Activated CD4-positive, alpha-beta T cell treated with anti-CD3 and anti-CD28 coated beads for 36 hours (primary cell): ENCODE data around the gene YTHDF1. TPM values are rescaled to one million over a fixed set of nuclear protein-coding genes. Genes with fewer than 3 reads are reported as not detected.

Source experiments
- ATAC-seq: fragments of 200-7000 bp; cut with Tn5 transposase; one replicate; pipeline ENCODE4 v1.10.0; 2021; ENCODE audit warnings: mild to moderate bottlenecking, moderate library complexity
- CTCF ChIA-PET: fragments of 350-600 bp; sonication (Branson Sonifier 250); formaldehyde crosslinking; loops from one replicate; lab custom pipeline; 2021; ENCODE audit warnings: antibody characterized with exemption; lab: Charles Lee
- POLR2A ChIA-PET: fragments of 350-600 bp; sonication (Branson Sonifier 250); formaldehyde crosslinking; loops from one replicate; lab custom pipeline; 2021; ENCODE audit warnings: antibody characterized with exemption, inconsistent platforms; lab: Charles Lee
- DNase-seq: peaks from one replicate; pipeline ENCODE4 v3.0.0-alpha.2; 2020
- H3K27ac Mint-ChIP-seq: one replicate; pipeline ENCODE4 v1.8.0; 2021; ENCODE audit warnings: mixed read lengths
- H3K27me3 Mint-ChIP-seq: one replicate; pipeline ENCODE4 v1.8.0; 2021; ENCODE audit warnings: mixed read lengths
- H3K36me3 Mint-ChIP-seq: one replicate; pipeline ENCODE4 v1.8.0; 2021; ENCODE audit warnings: low read depth, mixed read lengths
- H3K4me1 Mint-ChIP-seq: one replicate; pipeline ENCODE4 v1.8.0; 2021; ENCODE audit warnings: mixed read lengths
- H3K4me3 Mint-ChIP-seq: one replicate; pipeline ENCODE4 v1.8.0; 2021; ENCODE audit warnings: mild to moderate bottlenecking, moderate library complexity, mixed read lengths
- H3K9me3 Mint-ChIP-seq: one replicate; pipeline ENCODE4 v1.8.0; 2021; ENCODE audit warnings: low read depth, mixed read lengths
- intact Hi-C, 2 experiments: fragments of 100-400 bp; cut with DNase I in 1 of 2; cut with micrococcal nuclease in 1 of 2; formaldehyde crosslinking; loops; one replicate each; pipeline versions ENCODE4 v1.14.2 to v1.15.1; 2022 to 2024; cut with DNase I, micrococcal nuclease
- total RNA-seq, 2 experiments: library from RNA; stranded (reverse); gene quantifications; one replicate each; pipeline ENCODE4 v1.2.3, GENCODE V29; 2021

The YTHDF1 gene
- total RNA-seq, 2 experiments from 2014 or later: 32.2 to 32.6 TPM

GRCh38 chr20:63180569-63181185, 35.3 kb downstream of the YTHDF1 start:
- no peak overlapping the region for H3K27ac Mint-ChIP-seq
- intact Hi-C loops: no loop called here
- ChIA-PET POLR2A (no interaction called here), CTCF (interaction anchor here (0.6 to 2.1 kb wide), 7 partner anchors 18 to 342 kb away, joined by 3 to 6 read pairs (median 4); no protein-coding TSS in a partner anchor)
- no peak for ATAC-seq
- H3K27me3 Mint-ChIP-seq: peaks cover 29% of the 10 kb centered on the region
- H3K4me1 Mint-ChIP-seq: peaks cover 9% of the 10 kb centered on the region
- no peaks in the 10 kb centered on the region for H3K36me3 Mint-ChIP-seq
- no peak overlapping the region for H3K4me3 Mint-ChIP-seq
- DNase-seq: no peak
- no peaks in the 10 kb centered on the region for H3K9me3 Mint-ChIP-seq

GRCh38 chr20:63179687-63180568, 36.0 kb downstream of the YTHDF1 start:
- CTCF ChIA-PET: interaction anchor here (0.6 to 2.1 kb wide), 7 partner anchors 29 to 343 kb away, joined by 3 to 6 read pairs (median 3); no protein-coding TSS in a partner anchor
- intact Hi-C loops: loop anchor here (1.0 to 10.0 kb wide), 5 partner anchors 78 to 705 kb away; partner anchors contain the start of gene GATA5 (in 1 of the 2)
- peaks cover 9% of the 10 kb centered on the region for H3K4me1 Mint-ChIP-seq
- H3K4me3 Mint-ChIP-seq: no peak overlapping the region
- ATAC-seq (no peak), DNase-seq (no peak)
- no peaks in the 10 kb centered on the region for H3K36me3 Mint-ChIP-seq
- POLR2A ChIA-PET: no interaction called here
- H3K27me3 Mint-ChIP-seq: peaks cover 29% of the 10 kb centered on the region
- no peaks in the 10 kb centered on the region for H3K9me3 Mint-ChIP-seq
- no peak overlapping the region for H3K27ac Mint-ChIP-seq

GRCh38 chr20:63178889-63179686, 36.8 kb downstream of the YTHDF1 start:
- Mint-ChIP-seq H3K9me3 (no peaks in the 10 kb centered on the region), H3K4me3 (no peak overlapping the region), H3K27me3 (peaks cover 31% of the 10 kb centered on the region), H3K27ac (no peak overlapping the region), H3K4me1 (peaks cover 12% of the 10 kb centered on the region), H3K36me3 (no peaks in the 10 kb centered on the region)
- intact Hi-C loops: loop anchor here (1.0 to 10.0 kb wide), 5 partner anchors 77 to 704 kb away; partner anchors contain the start of gene GATA5 (in 1 of the 2)
- DNase-seq (peak; percentile 82), ATAC-seq (peak; percentile 67)
- POLR2A ChIA-PET: no interaction called here
- CTCF ChIA-PET: interaction anchor here (0.7 kb wide), 1 partner anchor 176 kb away, joined by 3 read pairs; no protein-coding TSS in a partner anchor

GRCh38 chr20:63178446-63178820, 37.5 kb downstream of the YTHDF1 start:
- no peak overlapping the region for H3K4me3 Mint-ChIP-seq
- no peaks in the 10 kb centered on the region for H3K9me3 Mint-ChIP-seq
- DNase-seq (no peak), ATAC-seq (no peak)
- ChIA-PET CTCF (interaction anchor here (0.7 kb wide), 1 partner anchor 17 kb away, joined by 3 read pairs; no protein-coding TSS in a partner anchor), POLR2A (no interaction called here)
- H3K4me1 Mint-ChIP-seq: peaks cover 12% of the 10 kb centered on the region
- H3K36me3 Mint-ChIP-seq: no peaks in the 10 kb centered on the region
- H3K27me3 Mint-ChIP-seq: peaks cover 31% of the 10 kb centered on the region
- intact Hi-C loops: loop anchor here (2.0 to 10.0 kb wide), 2 partner anchors 122 to 704 kb away; partner anchors contain the start of gene GATA5 (in 1 of the 2)
- H3K27ac Mint-ChIP-seq: no peak overlapping the region

- Mint-ChIP-seq H3K36me3 (no peaks in the 10 kb centered on the region), H3K9me3 (no peaks in the 10 kb centered on the region), H3K27me3 (peaks cover 31% of the 10 kb centered on the region), H3K4me3 (no peak overlapping the region), H3K27ac (no peak overlapping the region), H3K4me1 (peaks cover 12% of the 10 kb centered on the region)
- ATAC-seq (no peak), DNase-seq (peak; percentile 26)
- CTCF ChIA-PET: interaction anchor here (0.7 kb wide), 1 partner anchor 16 kb away, joined by 3 read pairs; no protein-coding TSS in a partner anchor
- POLR2A ChIA-PET: no interaction called here
- intact Hi-C loops: loop anchor here (2.0 to 10.0 kb wide), 3 partner anchors 121 to 703 kb away; partner anchors contain the start of genes BHLHE23 (in 1 of the 2) and GATA5 (in 1 of the 2)
Measured at GRCh38 chr20:63177785-63178445, 38.0 kb downstream of the YTHDF1 start.

- Mint-ChIP-seq H3K27ac (no peak overlapping the region), H3K4me3 (no peak overlapping the region), H3K4me1 (peaks cover 12% of the 10 kb centered on the region), H3K27me3 (peaks cover 33% of the 10 kb centered on the region), H3K9me3 (no peaks in the 10 kb centered on the region), H3K36me3 (no peaks in the 10 kb centered on the region)
- intact Hi-C loops: loop anchor here in 1 of 2 experiments (2.0 to 10.0 kb wide), 2 partner anchors 170 to 702 kb away; partner anchors contain the start of genes BHLHE23 and GATA5
- ChIA-PET CTCF (no interaction called here), POLR2A (no interaction called here)
- ATAC-seq (no peak), DNase-seq (peak; percentile 70)
Measured at GRCh38 chr20:63177134-63177784, 38.7 kb downstream of the YTHDF1 start.

GRCh38 chr20:63176427-63177133, 39.4 kb downstream of the YTHDF1 start:
- no peaks in the 10 kb centered on the region for H3K36me3 Mint-ChIP-seq
- ChIA-PET POLR2A (no interaction called here), CTCF (no interaction called here)
- H3K27ac Mint-ChIP-seq: no peak overlapping the region
- no peak overlapping the region for H3K4me3 Mint-ChIP-seq
- DNase-seq (no peak), ATAC-seq (no peak)
- peaks cover 34% of the 10 kb centered on the region for H3K27me3 Mint-ChIP-seq
- H3K4me1 Mint-ChIP-seq: peaks cover 12% of the 10 kb centered on the region
- intact Hi-C loops: loop anchor here in 1 of 2 experiments (2.0 to 10.0 kb wide), 2 partner anchors 170 to 702 kb away; partner anchors contain the start of genes BHLHE23 and GATA5
- no peaks in the 10 kb centered on the region for H3K9me3 Mint-ChIP-seq

- Mint-ChIP-seq H3K9me3 (no peaks in the 10 kb centered on the region), H3K36me3 (no peaks in the 10 kb centered on the region), H3K27me3 (peaks cover 36% of the 10 kb centered on the region), H3K27ac (no peak overlapping the region), H3K4me3 (no peak overlapping the region), H3K4me1 (peaks cover 12% of the 10 kb centered on the region)
- ATAC-seq (no peak), DNase-seq (peak; percentile 32)
- intact Hi-C loops: loop anchor here in 1 of 2 experiments (2.0 to 10.0 kb wide), 2 partner anchors 169 to 701 kb away; partner anchors contain the start of genes BHLHE23 and GATA5
- CTCF ChIA-PET: no interaction called here
- POLR2A ChIA-PET: no interaction called here
Measured at GRCh38 chr20:63176034-63176426, 39.9 kb downstream of the YTHDF1 start.

- H3K4me3 Mint-ChIP-seq: no peak overlapping the region
- H3K9me3 Mint-ChIP-seq: no peaks in the 10 kb centered on the region
- DNase-seq: no peak
- H3K36me3 Mint-ChIP-seq: no peaks in the 10 kb centered on the region
- peaks cover 12% of the 10 kb centered on the region for H3K4me1 Mint-ChIP-seq
- ChIA-PET CTCF (no interaction called here), POLR2A (no interaction called here)
- H3K27me3 Mint-ChIP-seq: peaks cover 32% of the 10 kb centered on the region
- intact Hi-C loops: loop anchor here in 1 of 2 experiments (10.0 kb wide), 1 partner anchor 700 kb away; the partner anchor contains the start of gene GATA5
- no peak overlapping the region for H3K27ac Mint-ChIP-seq
- ATAC-seq: no peak
Measured at GRCh38 chr20:63175038-63175895, 40.7 kb downstream of the YTHDF1 start.
